H1 (cell line): ENCODE results near the gene STK39. TPM values are rescaled to one million over a fixed set of nuclear protein-coding genes. Genes with fewer than 3 reads are reported as not detected.

Source experiments
- CTCF ChIA-PET: fragments of 300-600 bp; sonication (Branson Sonifier 250); formaldehyde crosslinking; loops from one replicate; lab custom pipeline; 2021; ENCODE audit not compliant: partially characterized antibody; lab: Charles Lee
- POLR2A ChIA-PET: fragments of 300-600 bp; sonication (Branson Sonifier 250); formaldehyde crosslinking; loops from one replicate; lab custom pipeline; 2021; ENCODE audit warnings: inconsistent platforms; ENCODE audit not compliant: partially characterized antibody; lab: Charles Lee
- DNase-seq, 2 experiments: peaks; one replicate each; pipeline versions ENCODE4 v3.0.0 to v3.0.0-alpha.2; 2010 to 2022; ENCODE audit warnings: low spot score in 2 of 2, low read depth in 1 of 2, mixed read lengths in 1 of 2
- FAIRE-seq: peaks from 2 replicates; lab custom pipeline; 2011; peaks lifted over from hg19 to GRCh38; lab: Jason Lieb, UNC
- H2AFZ ChIP-seq: 2 replicates; pipeline ENCODE4 v1.8.1; 2012; ENCODE audit warnings: low read length, inconsistent platforms
- H2AK5ac ChIP-seq: 2 replicates; pipeline ENCODE4 v1.6.1; 2013; ENCODE audit warnings: low read depth, low read length
- H2BK120ac ChIP-seq: replicated peaks from 2 replicates; pipeline ENCODE3; 2013; ENCODE audit warnings: low read depth, low read length, inconsistent platforms
- H2BK12ac ChIP-seq: 2 replicates; pipeline ENCODE4 v1.6.1; 2013; ENCODE audit warnings: low read depth, low read length
- H2BK15ac ChIP-seq: 2 replicates; pipeline ENCODE4 v1.6.1; 2013; ENCODE audit warnings: low read length
- H2BK20ac ChIP-seq: 2 replicates; pipeline ENCODE4 v1.6.1; 2013; ENCODE audit warnings: low read length
- H2BK5ac ChIP-seq: 2 replicates; pipeline ENCODE4 v1.6.1; 2013; ENCODE audit warnings: low read depth, low read length
- H3K14ac ChIP-seq: 2 replicates; pipeline ENCODE4 v1.6.1; 2013; ENCODE audit warnings: inconsistent platforms; ENCODE audit not compliant: insufficient read length
- H3K18ac ChIP-seq: 2 replicates; pipeline ENCODE4 v1.6.1; 2013; ENCODE audit warnings: low read length; ENCODE audit errors: extremely low read depth
- H3K23ac ChIP-seq: 2 replicates; pipeline ENCODE4 v1.6.1; 2013; ENCODE audit warnings: inconsistent platforms; ENCODE audit not compliant: insufficient read length
- H3K23me2 ChIP-seq: 2 replicates; pipeline ENCODE4 v1.6.1; 2013; ENCODE audit warnings: low read depth, low read length
- H3K27ac ChIP-seq: 2 replicates; pipeline ENCODE4 v1.6.1; 2011; ENCODE audit warnings: low read depth, low read length, inconsistent platforms
- H3K27me3 ChIP-seq, 4 experiments: replicated peaks in 1 of 4; 1 replicate in 1 of 4; 2 replicates in 3 of 4; pipeline versions ENCODE4 v1.6.1 to v1.8.1; 2011 to 2013; ENCODE audit warnings: low read length in 3 of 4, mild to moderate bottlenecking in 3 of 4, inconsistent platforms in 2 of 4, mixed read lengths in 2 of 4, moderate library complexity in 1 of 4; ENCODE audit not compliant: control insufficient read depth in 3 of 4, insufficient read depth in 3 of 4; ENCODE audit errors: extremely low read depth in 1 of 4
- H3K36me3 ChIP-seq, 4 experiments: 2 replicates each; pipeline versions ENCODE4 v1.6.1 to v1.8.1; 2011 to 2013; ENCODE audit warnings: mild to moderate bottlenecking in 4 of 4, low read length in 3 of 4, moderate library complexity in 2 of 4, control low read depth in 1 of 4, inconsistent platforms in 1 of 4; ENCODE audit not compliant: insufficient read depth in 4 of 4, control insufficient read depth in 2 of 4
- H3K4ac ChIP-seq: replicated peaks from 2 replicates; pipeline ENCODE3; 2013; ENCODE audit warnings: low read length, low read depth, mixed read lengths, inconsistent platforms; ENCODE audit not compliant: insufficient read length
- H3K4me1 ChIP-seq, 4 experiments: replicated peaks in 1 of 4; 1 replicate in 1 of 4; 2 replicates in 3 of 4; pipeline versions ENCODE4 v1.6.1 to v1.8.1; 2011 to 2013; ENCODE audit warnings: low read length in 3 of 4, inconsistent platforms in 2 of 4, mixed read lengths in 1 of 4; ENCODE audit not compliant: insufficient read depth in 4 of 4, control insufficient read depth in 3 of 4
- H3K4me2 ChIP-seq, 2 experiments: 2 replicates each; pipeline versions ENCODE4 v1.6.1 to v1.8.1; 2011 to 2013; ENCODE audit warnings: low read depth in 2 of 2, low read length in 2 of 2, control low read depth in 1 of 2, inconsistent platforms in 1 of 2, mild to moderate bottlenecking in 1 of 2; ENCODE audit not compliant: insufficient read depth in 1 of 2
- H3K4me3 ChIP-seq, 4 experiments: fragments of 200-600, 300-600 bp in 1 of 4; sonication (generic), shearing (Covaris generic), sonication (Bioruptor Twin) in 1 of 4; 2 replicates each; pipeline versions ENCODE4 v1.5.1 to v1.8.1; 2011 to 2016; ENCODE audit warnings: low read length in 4 of 4, low read depth in 3 of 4, control low read depth in 2 of 4, inconsistent platforms in 2 of 4, mild to moderate bottlenecking in 2 of 4, mixed read lengths in 1 of 4, moderate library complexity in 1 of 4; ENCODE audit not compliant: insufficient read depth in 2 of 4; ENCODE audit errors: extremely low read depth in 1 of 4
- H3K56ac ChIP-seq: replicated peaks from 2 replicates; pipeline ENCODE3; 2013; ENCODE audit warnings: low read depth, mild to moderate bottlenecking, mixed read lengths, low read length, inconsistent platforms; ENCODE audit not compliant: insufficient read length
- H3K79me1 ChIP-seq: 2 replicates; pipeline ENCODE4 v1.6.1; 2013; ENCODE audit warnings: low read depth, low read length, control low read depth
- H3K79me2 ChIP-seq, 2 experiments: 2 replicates each; pipeline versions ENCODE4 v1.6.1 to v1.8.1; 2012 to 2013; ENCODE audit warnings: low read length in 2 of 2, mild to moderate bottlenecking in 2 of 2, inconsistent platforms in 1 of 2; ENCODE audit not compliant: insufficient read depth in 2 of 2, control insufficient read depth in 1 of 2
- H3K9ac ChIP-seq, 4 experiments: replicated peaks in 1 of 4; 1 replicate in 1 of 4; 2 replicates in 3 of 4; pipeline versions ENCODE4 v1.6.1 to v1.8.1; 2011 to 2013; ENCODE audit warnings: low read depth in 3 of 4, low read length in 3 of 4, control low read depth in 2 of 4, mild to moderate bottlenecking in 2 of 4, moderate library complexity in 2 of 4, inconsistent platforms in 1 of 4; ENCODE audit errors: extremely low read depth in 1 of 4
- H3K9me3 ChIP-seq, 2 experiments: 2 replicates each; pipeline versions ENCODE4 v1.6.1 to v1.8.1; 2012 to 2013; ENCODE audit warnings: mild to moderate bottlenecking in 2 of 2, moderate library complexity in 2 of 2, control low read depth in 1 of 2, inconsistent platforms in 1 of 2, low read depth in 1 of 2, low read length in 1 of 2, mixed read lengths in 1 of 2; ENCODE audit not compliant: insufficient read depth in 2 of 2
- H4K20me1 ChIP-seq, 2 experiments: replicated peaks in 1 of 2; 2 replicates each; pipeline versions ENCODE3 to v1.8.1; 2011 to 2013; ENCODE audit warnings: inconsistent platforms in 2 of 2, low read length in 2 of 2, mild to moderate bottlenecking in 1 of 2; ENCODE audit not compliant: insufficient read depth in 2 of 2, control insufficient read depth in 1 of 2
- H4K5ac ChIP-seq: 2 replicates; pipeline ENCODE4 v1.6.1; 2013; ENCODE audit warnings: low read length, low read depth, mixed read lengths, inconsistent platforms; ENCODE audit not compliant: insufficient read length
- H4K8ac ChIP-seq: 2 replicates; pipeline ENCODE4 v1.8.0; 2013; ENCODE audit warnings: mild to moderate bottlenecking, moderate library complexity, low read length, inconsistent platforms; ENCODE audit not compliant: insufficient read depth; ENCODE audit errors: extremely low read depth
- H4K91ac ChIP-seq: replicated peaks from 2 replicates; pipeline ENCODE3; 2013; ENCODE audit warnings: low read length, mixed read lengths, inconsistent platforms; ENCODE audit not compliant: insufficient read length
- EP300 ChIP-seq, 2 experiments: IDR thresholded peaks; 1 replicate in 1 of 2; 2 replicates in 1 of 2; pipeline ENCODE4 v1.6.1; 2011 to 2012; ENCODE audit warnings: low read depth in 2 of 2, low read length in 2 of 2, mild to moderate bottlenecking in 2 of 2, borderline replicate concordance in 1 of 2, inconsistent platforms in 1 of 2, moderate library complexity in 1 of 2
- JUN ChIP-seq: IDR thresholded peaks from 2 replicates; pipeline ENCODE4 v1.6.1; 2011; ENCODE audit warnings: low read depth, mild to moderate bottlenecking, improper control_type of control experiment, low read length
- POLR2A ChIP-seq, 2 experiments: IDR thresholded peaks; 1 replicate in 1 of 2; 2 replicates in 1 of 2; pipeline ENCODE4 v1.6.1; 2011; ENCODE audit warnings: low read depth in 2 of 2, low read length in 2 of 2, mild to moderate bottlenecking in 2 of 2; ENCODE audit errors: control extremely low read depth in 1 of 2
- POLR2AphosphoS5 ChIP-seq: IDR thresholded peaks from 2 replicates; pipeline ENCODE4 v1.6.1; 2011; ENCODE audit warnings: low read depth, low read length
- WGBS, 2 experiments: shearing (Covaris generic) in 1 of 2; methylation state at CpG; one replicate each; pipeline versions ENCODE4 v1.1.6 to v1.1.7; 2013 to 2015; ENCODE audit warnings: low lambda C conversion rate in 2 of 2, mixed read lengths in 2 of 2, inconsistent platforms in 1 of 2, low coverage in 1 of 2, missing lambda C conversion rate in 1 of 2; ENCODE audit not compliant: insufficient replicate concordance in 2 of 2, insufficient coverage in 1 of 2, insufficient read length in 1 of 2; ENCODE audit errors: extremely low coverage in 1 of 2, missing lambda C conversion rate in 1 of 2; 5-methylcytosine and 5-hydroxymethylcytosine counted together
- polyA plus RNA-seq, 7 experiments: library from polyadenylated mRNA; depleted of rRNA in 3 of 7; stranded (reverse) in 5 of 7; unstranded in 2 of 7; fragments of >200 nt in 5 of 7; fragments of 200-250 nt in 2 of 7; gene quantifications; 1 replicate in 5 of 7; 2 replicates in 1 of 7; 4 replicates in 1 of 7; pipeline versions ENCODE4 v1.2.1 to v1.2.3, GENCODE V29; 2011 to 2013; ENCODE audit warnings: missing spikeins in 2 of 7, mixed read lengths in 2 of 7
- total RNA-seq: library from RNA; stranded (reverse); fragmentation: NEBNext Ultra II Directional; extraction: Animal tissue kit (Norgen Biotek cat#: 25700); gene quantifications from 2 replicates; pipeline ENCODE4 v1.2.1, GENCODE V29; 2021

Gene STK39
- total and polyA plus RNA-seq, 2 of the 8 experiments (the other 6 are each of a cell fraction or from before 2014, with no cell fraction given), result 13.7 to 23.8 TPM

GRCh38 chr2:168211664-168212163 lies 35.7 kb downstream of the STK39 start:
- POLR2A ChIA-PET, result no interaction called here
- no peak for TF ChIP-seq POLR2A (IDR thresholded peaks at IDR 0.05; ENCODE audit: control extremely low read depth in 1 of 2, low read depth in 2 of 2, low read length in 2 of 2)
- TF ChIP-seq EP300 (IDR thresholded peaks at IDR 0.05; ENCODE audit: borderline replicate concordance in 1 of 2, low read depth in 2 of 2, low read length in 2 of 2), result no peak
- TF ChIP-seq POLR2AphosphoS5, result no peak
- TF ChIP-seq JUN, result no peak
- Histone ChIP-seq H2BK5ac (no peak overlapping the region), H2BK15ac (no peak overlapping the region), H3K9me3 (no peaks in the 10 kb centered on the region), H3K4me2 (no peak overlapping the region), H3K4me3 (no peak overlapping the region), H2AK5ac (no peak overlapping the region), H3K4ac (no peak overlapping the region), H3K4me1 (peaks cover 0 to 5% (median 1%) of the 10 kb centered on the region in 4 experiments; a peak in 2 of 7 replicates), H2AFZ (no peak overlapping the region), H3K23ac (no peak overlapping the region), H3K79me1 (no peaks in the 10 kb centered on the region), H3K56ac (no peak overlapping the region), H2BK20ac (no peak overlapping the region), H3K14ac (no peak overlapping the region), H4K5ac (no peak overlapping the region), H4K91ac (no peak overlapping the region), H3K23me2 (no peaks in the 10 kb centered on the region), H4K20me1 (no peaks in the 10 kb centered on the region), H2BK120ac (no peak overlapping the region), H3K36me3 (no peaks in the 10 kb centered on the region), H3K18ac (no peak overlapping the region), H3K27ac (no peak overlapping the region), H3K27me3 (no peaks in the 10 kb centered on the region), H3K79me2 (no peaks in the 10 kb centered on the region; a peak in 1 of 4 replicates), H4K8ac (no peak overlapping the region), H2BK12ac (no peak overlapping the region), H3K9ac (no peak overlapping the region)
- DNase-seq (no peak), FAIRE-seq (no peak)
- WGBS, 2 experiments, result 82% methylated on average over 5 of the region's 5 CpGs; no CpG with 5 or more reads in 1 of the 2 experiments
- CTCF ChIA-PET, result no interaction called here
